Stimulated activated CD4-positive, alpha-beta T cell treated with anti-CD3 and anti-CD28 coated beads, Interleukin-12 subunit alpha, Interleukin-12 subunit beta, amount 100 ng/mL, for 24 hours (primary cell): ENCODE data around the gene SHISA9.

ENCODE experiments used
- DNase-seq, 2 experiments: peaks; one replicate each; pipeline ENCODE4 v3.0.0-alpha.2; 2020; ENCODE audit warnings: low read depth in 2 of 2

SHISA9 gene

DNA sequence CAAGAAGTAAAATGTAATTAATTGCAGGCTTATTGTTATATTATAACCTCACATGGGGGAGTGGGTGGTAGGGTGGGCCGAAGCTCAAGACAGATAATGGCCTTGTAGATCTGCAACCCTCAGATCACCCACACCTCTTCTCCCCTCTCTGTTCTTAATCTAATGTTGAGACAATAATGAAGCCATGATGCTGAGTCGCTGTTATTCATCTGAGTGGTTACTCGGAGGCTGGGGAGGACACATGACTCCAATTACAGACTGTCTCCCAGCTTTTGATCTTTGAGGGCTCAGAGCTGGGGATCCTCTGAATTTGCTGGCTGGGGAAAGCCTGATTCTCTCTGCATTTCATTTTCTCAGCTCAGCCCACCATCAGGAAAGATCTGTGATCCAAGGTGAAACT, 275.3 kb downstream of the SHISA9 start:
- no peak for DNase-seq

DNA sequence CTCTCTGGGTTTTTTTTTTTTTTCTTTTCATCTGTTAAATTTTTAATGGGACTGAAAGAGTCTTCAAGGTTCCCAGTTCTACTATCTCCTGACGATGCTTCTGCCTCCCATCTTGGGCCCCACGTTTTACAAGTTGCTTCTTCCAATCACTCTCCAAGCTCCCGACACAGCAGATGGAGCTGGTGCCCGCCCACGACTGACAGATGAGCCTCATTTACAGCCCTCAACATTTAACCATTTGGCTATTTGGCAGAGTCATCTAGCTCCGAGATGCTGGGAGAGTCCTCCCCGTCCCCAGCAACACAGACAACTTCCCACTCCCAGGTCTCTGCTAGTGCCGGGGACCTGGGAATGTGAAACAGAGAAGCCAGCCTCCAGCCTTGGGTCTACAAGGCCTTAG, 276.9 kb downstream of the SHISA9 start:
- DNase-seq: no peak

DNA sequence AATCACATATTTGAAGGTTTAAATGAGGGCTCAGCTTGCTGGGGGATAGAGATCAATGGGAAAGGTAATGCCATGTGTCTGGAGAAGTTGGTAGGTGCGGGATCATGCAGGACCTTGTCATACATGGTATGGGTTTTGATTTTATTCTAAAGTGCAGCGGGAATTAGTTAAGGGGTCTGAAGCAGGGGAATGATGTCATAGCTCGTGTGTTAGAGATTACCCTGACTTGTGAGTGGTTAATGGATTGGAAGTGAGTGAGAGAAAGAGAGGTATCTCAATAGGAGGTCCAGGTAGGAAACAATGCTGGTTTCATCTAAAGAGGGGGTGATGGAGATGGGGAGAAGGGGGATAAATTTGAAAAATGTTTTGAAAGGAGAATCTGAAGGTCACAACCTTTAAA, 280.0 kb downstream of the SHISA9 start:
- no peak for DNase-seq

- no peak for DNase-seq
Observed at GRCh38 chr16:13186813-13187212, 285.4 kb downstream of the SHISA9 start.

- DNase-seq: no peak
Observed at GRCh38 chr16:13189250-13189649, 287.9 kb downstream of the SHISA9 start.

DNA sequence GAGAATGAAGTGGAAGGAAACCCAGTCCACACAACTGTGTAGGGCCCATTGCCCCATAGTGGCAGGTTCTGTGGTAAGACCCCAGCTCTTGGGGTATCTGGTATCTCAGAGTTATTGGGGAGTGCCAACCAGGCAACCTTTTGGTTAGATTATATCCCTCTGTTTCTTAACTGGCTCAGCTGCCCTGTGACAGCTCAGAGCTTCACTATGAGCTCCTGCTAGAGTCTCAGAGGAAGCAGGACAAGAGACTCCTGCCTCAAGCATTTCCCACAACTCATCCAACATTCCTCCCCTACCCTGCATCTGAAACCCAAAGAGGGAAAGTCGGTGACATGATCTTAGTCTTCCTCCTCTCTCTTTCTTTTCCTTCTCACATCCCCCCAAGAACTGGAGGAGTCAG, 292.3 kb downstream of the SHISA9 start:
- DNase-seq: no peak

GRCh38 chr16:13194766-13195165, 293.4 kb downstream of the SHISA9 start:
- DNase-seq: no peak

- DNase-seq: no peak
Observed at GRCh38 chr16:13203725-13204124, 302.3 kb downstream of the SHISA9 start.

- no peak for DNase-seq
Observed at GRCh38 chr16:13205352-13205751, 304.0 kb downstream of the SHISA9 start.

GRCh38 chr16:13206606-13207005, 305.2 kb downstream of the SHISA9 start:
- no peak for DNase-seq

- no peak for DNase-seq
Observed at GRCh38 chr16:13207151-13207550, 305.8 kb downstream of the SHISA9 start.

- DNase-seq: no peak
Observed at GRCh38 chr16:13223666-13224065, 322.3 kb downstream of the SHISA9 start.

- no peak for DNase-seq
Observed at GRCh38 chr16:13229039-13229438, 327.6 kb downstream of the SHISA9 start.

DNA sequence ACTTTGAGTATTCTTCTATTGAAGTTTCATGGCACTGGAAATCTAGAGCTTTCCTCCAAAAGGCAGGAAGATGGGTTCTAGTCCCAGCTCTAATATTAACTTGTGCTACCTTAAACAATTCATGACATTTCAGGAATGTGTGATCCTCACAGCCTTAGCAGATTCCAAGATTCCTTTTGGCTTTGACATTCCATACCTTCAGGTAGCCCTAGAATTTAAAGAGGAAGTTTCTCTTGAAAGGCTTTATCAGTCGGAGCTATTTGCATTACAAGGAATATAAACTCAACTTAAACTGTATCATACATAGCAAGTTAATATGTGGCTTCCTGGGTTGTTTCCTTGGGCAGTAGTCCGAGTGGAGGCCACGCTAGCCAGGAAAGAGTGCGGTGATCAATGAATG, 330.0 kb downstream of the SHISA9 start:
- no peak for DNase-seq

DNA sequence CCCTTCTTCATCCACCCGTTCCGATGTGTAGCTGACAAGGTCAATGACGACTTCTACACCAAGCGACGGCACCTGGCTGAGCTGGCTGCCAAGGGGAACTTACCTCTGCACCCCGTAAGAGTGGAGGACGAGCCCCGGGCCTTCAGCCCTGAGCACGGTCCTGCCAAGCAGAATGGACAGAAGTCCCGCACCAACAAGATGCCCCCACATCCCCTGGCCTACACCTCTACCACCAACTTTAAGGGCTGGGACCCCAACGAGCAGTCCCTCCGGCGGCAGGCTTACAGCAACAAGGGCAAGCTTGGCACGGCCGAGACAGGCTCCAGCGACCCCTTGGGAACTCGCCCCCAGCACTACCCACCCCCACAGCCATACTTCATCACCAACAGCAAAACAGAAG, 333.6 kb downstream of the SHISA9 start:
- DNase-seq: no peak

DNA sequence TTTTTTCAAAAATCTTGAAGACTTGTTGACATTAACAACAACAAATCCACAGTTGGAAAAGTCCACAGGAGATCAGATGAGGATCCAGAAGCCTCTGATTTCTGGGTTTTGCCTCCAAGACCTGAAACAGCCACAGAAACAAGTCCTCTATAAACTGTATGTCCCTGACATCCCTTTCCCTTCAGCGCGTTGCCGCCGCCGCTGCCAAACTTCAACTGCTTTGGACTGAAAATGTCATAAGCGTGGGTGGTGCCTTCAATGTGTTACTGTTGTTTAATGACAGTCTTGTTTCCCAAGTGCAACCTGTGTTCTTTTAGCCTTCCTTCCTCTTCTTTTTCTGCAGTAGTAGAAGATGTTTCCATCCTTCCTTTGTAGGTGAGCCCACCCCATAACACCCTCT, 334.9 kb downstream of the SHISA9 start:
- no peak for DNase-seq

- no peak for DNase-seq
Observed at GRCh38 chr16:13238182-13238581, 336.8 kb downstream of the SHISA9 start.

- no peak for DNase-seq
Observed at GRCh38 chr16:13242201-13242600, 340.8 kb downstream of the SHISA9 start.

DNA sequence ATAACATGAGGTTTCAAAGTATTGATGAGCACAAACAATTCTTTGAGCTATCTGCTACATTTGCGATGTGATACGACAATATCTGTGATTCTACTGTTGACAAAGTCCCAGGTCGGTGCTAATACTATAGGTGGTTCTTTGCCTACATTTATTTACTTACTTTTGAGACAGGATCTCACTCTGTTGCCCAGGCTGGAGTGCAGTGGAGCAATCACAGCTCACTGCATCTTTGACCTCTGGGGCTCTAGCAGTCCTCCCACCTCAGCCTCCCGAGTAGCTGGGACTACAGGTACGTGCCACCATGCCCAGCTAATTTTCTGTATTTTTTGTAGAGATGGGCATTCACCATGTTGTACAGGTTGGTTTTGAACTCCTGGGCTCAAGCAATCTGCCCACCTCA, 343.4 kb downstream of the SHISA9 start:
- no peak for DNase-seq

- DNase-seq: no peak
Observed at GRCh38 chr16:13245713-13246377, 344.4 kb downstream of the SHISA9 start.

DNA sequence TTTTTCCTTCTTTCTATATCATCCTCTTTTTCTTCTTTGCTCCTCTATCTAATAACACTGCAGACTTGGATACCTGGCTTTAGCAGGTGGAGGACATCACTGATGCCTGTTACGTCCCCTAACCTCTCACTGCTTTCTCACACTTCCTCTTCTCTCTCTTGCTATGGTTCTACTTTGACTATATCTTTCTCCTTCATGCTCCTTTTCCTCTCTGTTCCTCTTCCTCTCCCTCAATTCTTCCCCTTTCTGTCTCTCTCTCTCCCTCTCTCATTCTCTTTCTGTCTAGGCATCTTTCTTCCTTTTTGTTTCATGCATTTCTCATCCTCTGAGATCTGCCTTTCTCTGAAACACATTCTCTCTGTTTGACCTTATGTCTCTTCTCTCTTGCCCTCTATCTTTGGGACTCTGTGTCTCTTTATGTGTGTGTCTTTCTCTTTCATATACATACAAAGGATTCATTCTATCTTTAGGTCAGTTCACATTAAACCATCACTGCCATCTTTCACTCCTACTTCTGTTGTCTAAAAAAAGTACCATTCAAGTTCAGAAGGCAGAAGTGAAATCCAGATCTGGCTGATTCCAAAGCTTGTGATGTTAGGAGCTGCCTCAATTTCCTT, 353.7 kb downstream of the SHISA9 start:
- no peak for DNase-seq

GRCh38 chr16:13262270-13263090, 361.1 kb downstream of the SHISA9 start:
- no peak for DNase-seq
